SK-N-SH treated with all-trans-retinoic acid at 6 μM for 48 hours (cell line): Measurements from ENCODE around the gene HSBP1L1.

ENCODE experiments used
- ATAC-seq: fragments of 200-7000 bp; cut with Tn5 transposase; 3 replicates; pipeline ENCODE4 v1.9.1; 2020; ENCODE audit warnings: mild to moderate bottlenecking, moderate library complexity
- ARNTL ChIP-seq: fragments of 450-650 bp; formaldehyde crosslinking; IDR thresholded peaks from 2 replicates; pipeline ENCODE4 v1.5.0; 2020; ENCODE audit warnings: low read depth, mild to moderate bottlenecking, moderate library complexity, borderline replicate concordance
- BACH2 ChIP-seq: fragments of 250-450 bp; sonication (Bioruptor Pico); IDR thresholded peaks from 2 replicates; pipeline ENCODE4 v1.9.0; 2021; ENCODE audit warnings: mild to moderate bottlenecking, borderline replicate concordance
- CSDC2 ChIP-seq: fragments of 250-450 bp; sonication (Bioruptor Pico); IDR thresholded peaks from 2 replicates; pipeline ENCODE4 v1.5.0; 2020; ENCODE audit warnings: mild to moderate bottlenecking, moderate library complexity
- ESRRG ChIP-seq: fragments of 250-450 bp; sonication (Bioruptor Pico); IDR thresholded peaks from 2 replicates; pipeline ENCODE4 v1.6.1; 2021; ENCODE audit warnings: mild to moderate bottlenecking
- GLIS3 ChIP-seq: fragments of 250-450 bp; sonication (Bioruptor Pico); IDR thresholded peaks from 2 replicates; pipeline ENCODE4 v1.5.0; 2020; ENCODE audit warnings: mild to moderate bottlenecking, moderate library complexity
- ISL1 ChIP-seq: fragments of 250-450 bp; sonication (Bioruptor Pico); IDR thresholded peaks from 2 replicates; pipeline ENCODE4 v2.1.2; 2022; ENCODE audit warnings: mild to moderate bottlenecking, moderate library complexity
- OSR1 ChIP-seq: fragments of 250-450 bp; sonication (Bioruptor Pico); IDR thresholded peaks from 2 replicates; pipeline ENCODE4 v1.8.0; 2022; ENCODE audit warnings: moderate library complexity, mild to moderate bottlenecking, inconsistent platforms
- PATZ1 ChIP-seq: fragments of 250-450 bp; sonication (Bioruptor Pico); IDR thresholded peaks from 2 replicates; pipeline ENCODE4 v1.8.0; 2020; ENCODE audit warnings: mild to moderate bottlenecking, moderate library complexity, borderline replicate concordance
- POU6F1 ChIP-seq: fragments of 250-450 bp; sonication (Bioruptor Pico); IDR thresholded peaks from 2 replicates; pipeline ENCODE4 v1.8.0; 2021; ENCODE audit warnings: low read depth, mild to moderate bottlenecking, moderate library complexity, borderline replicate concordance
- PPARA ChIP-seq: fragments of 250-450 bp; sonication (Bioruptor Pico); IDR thresholded peaks from 2 replicates; pipeline ENCODE4 v1.5.0; 2020; ENCODE audit warnings: mild to moderate bottlenecking, borderline replicate concordance
- RARB ChIP-seq: fragments of 250-450 bp; sonication (Bioruptor Pico); IDR thresholded peaks from 2 replicates; pipeline ENCODE4 v1.8.0; 2021; ENCODE audit warnings: mild to moderate bottlenecking, moderate library complexity
- SNAI2 ChIP-seq: fragments of 250-450 bp; sonication (Bioruptor Pico); IDR thresholded peaks from 2 replicates; pipeline ENCODE4 v1.5.0; 2020; ENCODE audit warnings: mild to moderate bottlenecking, moderate library complexity
- TCF4 ChIP-seq: fragments of 250-450 bp; sonication (Bioruptor Pico); IDR thresholded peaks from 2 replicates; pipeline ENCODE4 v1.8.0; 2021; ENCODE audit warnings: mild to moderate bottlenecking, moderate library complexity, borderline replicate concordance
- TOX ChIP-seq: fragments of 250-450 bp; sonication (Bioruptor Pico); IDR thresholded peaks from 2 replicates; pipeline ENCODE4 v1.8.0; 2021; ENCODE audit warnings: mild to moderate bottlenecking, moderate library complexity, borderline replicate concordance
- ZC3H10 ChIP-seq: fragments of 250-450 bp; sonication (Bioruptor Pico); IDR thresholded peaks from 2 replicates; pipeline ENCODE4 v1.5.1; 2021; ENCODE audit warnings: mild to moderate bottlenecking, moderate library complexity
- ZNF565 ChIP-seq: fragments of 450-650 bp; formaldehyde crosslinking; conservative IDR thresholded peaks from 2 replicates; pipeline ENCODE4 v1.5.0; 2020; ENCODE audit warnings: low read depth, mild to moderate bottlenecking, moderate library complexity
- ZNF8 ChIP-seq: fragments of 450-650 bp; formaldehyde crosslinking; IDR thresholded peaks from 2 replicates; pipeline ENCODE4 v1.5.0; 2020; ENCODE audit warnings: mild to moderate bottlenecking, moderate library complexity
- TF ChIP-seq, protein P1 (sequence below): fragments of 250-450 bp; sonication (Bioruptor Pico); IDR thresholded peaks from 2 replicates; pipeline ENCODE4 v1.5.0; 2020; ENCODE audit warnings: mild to moderate bottlenecking, moderate library complexity
- TF ChIP-seq, protein P2 (sequence below): fragments of 250-450 bp; sonication (Bioruptor Pico); IDR thresholded peaks from 2 replicates; pipeline ENCODE4 v1.5.1; 2020; ENCODE audit warnings: low read depth, mild to moderate bottlenecking, moderate library complexity

HSBP1L1 gene

DNA sequence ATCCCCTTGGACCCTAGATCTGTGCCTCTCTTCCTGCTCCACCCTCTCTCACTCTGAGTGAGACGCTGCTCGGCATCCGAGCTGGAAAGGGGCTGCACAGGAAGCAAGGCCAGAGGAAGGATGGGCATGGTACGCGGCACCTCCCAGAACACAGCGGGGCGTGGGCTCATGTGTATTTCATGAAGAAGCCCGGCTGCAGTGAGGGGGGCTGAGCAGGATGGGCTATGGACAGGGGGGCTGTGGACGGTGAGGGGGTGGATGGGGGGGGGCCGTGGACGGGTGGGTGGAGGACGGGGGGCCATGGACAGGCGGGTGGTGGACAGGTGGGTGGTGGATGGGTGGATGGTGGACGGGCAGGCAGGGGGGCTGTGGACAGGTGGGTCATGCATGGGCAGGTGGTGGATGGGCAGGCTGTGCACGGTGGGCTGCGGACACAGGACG, 41.5 kb upstream of the HSBP1L1 start:
- TF ChIP-seq ESRRG (no peak), ZNF565 (CRISPR knock-in tag) (no peak), ARNTL (CRISPR knock-in tag) (no peak), BACH2 (CRISPR knock-in tag) (no peak), CSDC2 (CRISPR knock-in tag) (no peak), GLIS3 (CRISPR knock-in tag) (no peak), ISL1 (CRISPR knock-in tag) (no peak), OSR1 (CRISPR knock-in tag) (no peak), PPARA (CRISPR knock-in tag) (no peak), ZNF8 (no peak)
- TF ChIP-seq, protein P1, sequence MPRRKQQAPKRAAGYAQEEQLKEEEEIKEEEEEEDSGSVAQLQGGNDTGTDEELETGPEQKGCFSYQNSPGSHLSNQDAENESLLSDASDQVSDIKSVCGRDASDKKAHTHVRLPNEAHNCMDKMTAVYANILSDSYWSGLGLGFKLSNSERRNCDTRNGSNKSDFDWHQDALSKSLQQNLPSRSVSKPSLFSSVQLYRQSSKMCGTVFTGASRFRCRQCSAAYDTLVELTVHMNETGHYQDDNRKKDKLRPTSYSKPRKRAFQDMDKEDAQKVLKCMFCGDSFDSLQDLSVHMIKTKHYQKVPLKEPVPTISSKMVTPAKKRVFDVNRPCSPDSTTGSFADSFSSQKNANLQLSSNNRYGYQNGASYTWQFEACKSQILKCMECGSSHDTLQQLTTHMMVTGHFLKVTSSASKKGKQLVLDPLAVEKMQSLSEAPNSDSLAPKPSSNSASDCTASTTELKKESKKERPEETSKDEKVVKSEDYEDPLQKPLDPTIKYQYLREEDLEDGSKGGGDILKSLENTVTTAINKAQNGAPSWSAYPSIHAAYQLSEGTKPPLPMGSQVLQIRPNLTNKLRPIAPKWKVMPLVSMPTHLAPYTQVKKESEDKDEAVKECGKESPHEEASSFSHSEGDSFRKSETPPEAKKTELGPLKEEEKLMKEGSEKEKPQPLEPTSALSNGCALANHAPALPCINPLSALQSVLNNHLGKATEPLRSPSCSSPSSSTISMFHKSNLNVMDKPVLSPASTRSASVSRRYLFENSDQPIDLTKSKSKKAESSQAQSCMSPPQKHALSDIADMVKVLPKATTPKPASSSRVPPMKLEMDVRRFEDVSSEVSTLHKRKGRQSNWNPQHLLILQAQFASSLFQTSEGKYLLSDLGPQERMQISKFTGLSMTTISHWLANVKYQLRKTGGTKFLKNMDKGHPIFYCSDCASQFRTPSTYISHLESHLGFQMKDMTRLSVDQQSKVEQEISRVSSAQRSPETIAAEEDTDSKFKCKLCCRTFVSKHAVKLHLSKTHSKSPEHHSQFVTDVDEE (CRISPR knock-in tag): no peak
- ATAC-seq: no peak

- no peak for ATAC-seq
- no peak for TF ChIP-seq RARB (CRISPR knock-in tag)
- no peak for TF ChIP-seq PPARA (CRISPR knock-in tag)
These were observed 40.4 kb upstream of the HSBP1L1 start for GRCh38 chr18:79923896-79924585.

DNA sequence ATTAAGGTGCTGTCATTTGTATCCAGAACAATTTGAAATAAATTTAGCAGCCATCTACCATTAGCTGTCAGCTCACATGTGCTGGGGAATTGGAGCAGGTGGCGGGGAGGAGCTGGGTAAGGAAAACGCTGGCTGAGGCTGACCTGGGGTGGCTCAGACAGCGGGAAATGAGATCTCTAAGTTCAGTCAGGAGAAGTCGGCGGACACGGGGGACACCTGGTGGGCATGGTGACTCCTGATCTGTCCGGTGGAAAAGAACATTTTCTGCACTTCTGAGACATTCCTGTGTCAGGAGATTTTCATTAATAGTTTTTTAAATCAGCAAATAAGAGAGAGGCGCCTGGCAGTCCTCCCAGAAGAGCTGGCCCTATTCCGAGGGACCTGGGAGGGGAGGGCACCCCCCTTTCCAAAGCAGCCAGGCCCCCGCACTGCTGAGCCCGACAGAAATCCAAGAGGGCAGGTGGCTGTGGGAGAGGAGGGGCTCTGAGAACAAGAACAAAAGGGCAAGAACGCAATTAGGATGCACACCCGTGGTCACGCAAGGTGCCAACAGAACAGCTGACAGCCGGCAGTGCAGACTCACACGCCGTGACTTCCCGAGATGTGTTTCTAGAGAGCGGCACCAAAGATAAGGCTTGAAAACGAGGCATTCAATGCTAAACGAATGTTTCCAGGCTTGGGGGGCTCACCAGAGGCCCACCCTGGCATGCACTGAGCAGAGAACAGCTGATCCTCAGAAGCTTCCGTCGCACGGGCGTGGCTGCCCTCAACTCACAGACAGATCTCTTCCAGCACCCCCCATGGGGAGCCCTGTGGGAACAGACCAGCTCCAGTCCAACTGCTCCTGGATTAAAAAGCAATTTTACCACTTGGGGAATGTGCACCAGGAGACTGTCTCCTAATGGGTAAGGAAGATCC, 39.4 kb upstream of the HSBP1L1 start:
- TF ChIP-seq ZNF8: no peak
- no peak for TF ChIP-seq SNAI2 (CRISPR knock-in tag)
- TF ChIP-seq PATZ1: no peak
- TF ChIP-seq GLIS3 (CRISPR knock-in tag): no peak
- no peak for TF ChIP-seq TOX (CRISPR knock-in tag)
- no peak for TF ChIP-seq TCF4 (CRISPR knock-in tag)
- no peak for TF ChIP-seq ISL1 (CRISPR knock-in tag)
- no peak for TF ChIP-seq POU6F1
- TF ChIP-seq, protein P1 (CRISPR knock-in tag): no peak
- TF ChIP-seq PPARA (CRISPR knock-in tag): no peak
- TF ChIP-seq CSDC2 (CRISPR knock-in tag): no peak
- TF ChIP-seq OSR1 (CRISPR knock-in tag): no peak
- TF ChIP-seq, protein P2, sequence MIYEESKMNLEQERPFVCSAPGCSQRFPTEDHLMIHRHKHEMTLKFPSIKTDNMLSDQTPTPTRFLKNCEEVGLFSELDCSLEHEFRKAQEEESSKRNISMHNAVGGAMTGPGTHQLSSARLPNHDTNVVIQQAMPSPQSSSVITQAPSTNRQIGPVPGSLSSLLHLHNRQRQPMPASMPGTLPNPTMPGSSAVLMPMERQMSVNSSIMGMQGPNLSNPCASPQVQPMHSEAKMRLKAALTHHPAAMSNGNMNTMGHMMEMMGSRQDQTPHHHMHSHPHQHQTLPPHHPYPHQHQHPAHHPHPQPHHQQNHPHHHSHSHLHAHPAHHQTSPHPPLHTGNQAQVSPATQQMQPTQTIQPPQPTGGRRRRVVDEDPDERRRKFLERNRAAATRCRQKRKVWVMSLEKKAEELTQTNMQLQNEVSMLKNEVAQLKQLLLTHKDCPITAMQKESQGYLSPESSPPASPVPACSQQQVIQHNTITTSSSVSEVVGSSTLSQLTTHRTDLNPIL (CRISPR knock-in tag): no peak
- TF ChIP-seq ARNTL (CRISPR knock-in tag): no peak
- no peak for TF ChIP-seq RARB (CRISPR knock-in tag)
- TF ChIP-seq BACH2 (CRISPR knock-in tag): no peak
- TF ChIP-seq ZC3H10 (CRISPR knock-in tag): no peak
- no peak for TF ChIP-seq ESRRG
- ATAC-seq: no peak
